ENCODE data around the gene OPRD1. TPM values are rescaled to one million over a fixed set of nuclear protein-coding genes. Genes with fewer than 3 reads are reported as not detected.

OPRD1 gene
- total RNA-seq, 1 experiment from 2014 or later: 0.97 TPM

DNA sequence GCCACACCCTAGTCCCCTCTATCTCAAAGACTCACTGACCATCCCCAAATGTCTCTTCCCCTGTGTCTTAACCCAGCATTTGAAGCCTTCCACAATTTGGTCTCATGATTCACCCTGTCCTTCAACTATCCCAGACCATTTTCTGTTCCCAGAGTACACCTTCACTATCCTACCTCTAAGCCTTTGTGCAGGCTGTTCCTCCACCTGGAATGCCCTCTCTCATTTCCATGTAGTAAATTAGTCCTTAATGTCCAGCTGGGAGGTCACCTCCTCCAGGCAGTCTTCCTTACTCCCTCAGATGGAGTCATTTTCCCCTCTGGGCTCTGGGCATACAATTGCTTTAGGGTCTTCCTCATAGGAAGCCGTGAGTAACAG lies 71.3 kb downstream of the OPRD1 start:
- no peaks in the 10 kb centered on the region for H3K27me3 ChIP-seq (replicated peaks; ENCODE audit: insufficient read depth, low read depth, low read length, poor library complexity)

DNA sequence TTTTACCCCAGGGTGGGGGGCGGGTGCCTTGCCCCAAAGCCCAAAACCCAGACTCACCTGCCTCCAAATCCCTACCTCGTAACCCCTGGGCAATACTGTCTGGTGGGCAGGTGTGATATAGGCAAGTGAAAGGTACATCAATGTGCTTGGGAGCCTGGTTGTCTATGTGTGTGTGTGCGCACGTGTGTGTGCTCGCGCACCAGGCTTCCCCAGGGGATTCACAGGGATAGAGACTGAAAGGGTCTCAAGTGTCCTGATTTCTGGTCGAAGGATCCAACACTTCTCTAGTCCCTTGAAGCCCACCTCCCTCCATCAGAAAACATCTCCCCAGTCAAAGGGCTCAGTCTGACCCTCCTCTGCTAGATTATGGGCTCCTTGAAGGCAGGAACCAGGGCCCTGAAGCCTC lies 73.5 kb downstream of the OPRD1 start:
- ChIA-PET POLR2A (ENCODE audit: low non-redundant PET) (interaction anchor here (0.6 to 0.7 kb wide), 2 partner anchors 243 to 309 kb away, joined by 4 to 7 read pairs; partner anchors contain the start of gene TAF12), CTCF (interaction anchor here (0.6 to 1.5 kb wide), 3 partner anchors 8 to 193 kb away, joined by 3 to 10 read pairs (median 8); no protein-coding TSS in a partner anchor)
- intact Hi-C loops (cut with micrococcal nuclease; ENCODE audit: unreplicated experiment): loop anchor here (5.0 kb wide), 1 partner anchor 102 kb away; no protein-coding TSS in a partner anchor
- Histone ChIP-seq H3K27ac (ENCODE audit: low read depth, low read length, poor library complexity, severe bottlenecking) (peak overlapping the region; percentile 95), H3K27me3 (replicated peaks; ENCODE audit: insufficient read depth, low read depth, low read length, poor library complexity) (no peaks in the 10 kb centered on the region), H3K4me1 (ENCODE audit: insufficient read depth, low read length, poor library complexity, severe bottlenecking) (peaks cover 61% of the 10 kb centered on the region), H3K36me3 (ENCODE audit: insufficient read depth, low read length, poor library complexity, severe bottlenecking) (no peaks in the 10 kb centered on the region), H3K4me3 (ENCODE audit: low read depth, low read length, poor library complexity, severe bottlenecking) (no peak overlapping the region), H3K9me3 (ENCODE audit: low read depth, low read length, poor library complexity, severe bottlenecking) (no peaks in the 10 kb centered on the region)
- TF ChIP-seq, protein P1, sequence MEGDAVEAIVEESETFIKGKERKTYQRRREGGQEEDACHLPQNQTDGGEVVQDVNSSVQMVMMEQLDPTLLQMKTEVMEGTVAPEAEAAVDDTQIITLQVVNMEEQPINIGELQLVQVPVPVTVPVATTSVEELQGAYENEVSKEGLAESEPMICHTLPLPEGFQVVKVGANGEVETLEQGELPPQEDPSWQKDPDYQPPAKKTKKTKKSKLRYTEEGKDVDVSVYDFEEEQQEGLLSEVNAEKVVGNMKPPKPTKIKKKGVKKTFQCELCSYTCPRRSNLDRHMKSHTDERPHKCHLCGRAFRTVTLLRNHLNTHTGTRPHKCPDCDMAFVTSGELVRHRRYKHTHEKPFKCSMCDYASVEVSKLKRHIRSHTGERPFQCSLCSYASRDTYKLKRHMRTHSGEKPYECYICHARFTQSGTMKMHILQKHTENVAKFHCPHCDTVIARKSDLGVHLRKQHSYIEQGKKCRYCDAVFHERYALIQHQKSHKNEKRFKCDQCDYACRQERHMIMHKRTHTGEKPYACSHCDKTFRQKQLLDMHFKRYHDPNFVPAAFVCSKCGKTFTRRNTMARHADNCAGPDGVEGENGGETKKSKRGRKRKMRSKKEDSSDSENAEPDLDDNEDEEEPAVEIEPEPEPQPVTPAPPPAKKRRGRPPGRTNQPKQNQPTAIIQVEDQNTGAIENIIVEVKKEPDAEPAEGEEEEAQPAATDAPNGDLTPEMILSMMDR (conservative IDR thresholded peaks at IDR 0.05; ENCODE audit: low read depth, low read length): no peak
- peak; percentile 37 for DNase-seq (ENCODE audit: low spot score)
- no TSS peak for BruUV-seq (replicated peaks)

More for the DNA sequence above, 71.3 kb downstream of the OPRD1 start:
- ChIA-PET CTCF (no interaction called here), POLR2A (ENCODE audit: low non-redundant PET) (no interaction called here)
- Histone ChIP-seq H3K4me3 (ENCODE audit: low read depth, low read length, poor library complexity, severe bottlenecking) (no peak overlapping the region), H3K9me3 (ENCODE audit: low read depth, low read length, poor library complexity, severe bottlenecking) (no peaks in the 10 kb centered on the region), H3K4me1 (ENCODE audit: insufficient read depth, low read length, poor library complexity, severe bottlenecking) (peaks cover 46% of the 10 kb centered on the region), H3K27ac (ENCODE audit: low read depth, low read length, poor library complexity, severe bottlenecking) (peak overlapping the region; percentile 95), H3K36me3 (ENCODE audit: insufficient read depth, low read length, poor library complexity, severe bottlenecking) (no peaks in the 10 kb centered on the region)
- no TSS peak for BruUV-seq (replicated peaks)
- no peak for TF ChIP-seq EZH2 (IDR thresholded peaks at IDR 0.05; ENCODE audit: borderline replicate concordance, low read depth, low read length, poor library complexity, severe bottlenecking)
- TF ChIP-seq, protein P1 (conservative IDR thresholded peaks at IDR 0.05; ENCODE audit: low read depth, low read length): no peak
- no peak for DNase-seq (ENCODE audit: low spot score)
- intact Hi-C loops (cut with micrococcal nuclease; ENCODE audit: unreplicated experiment): loop anchor here (2.0 to 5.0 kb wide), 2 partner anchors 150 to 239 kb away; partner anchors contain the start of gene TMEM200B

DNA sequence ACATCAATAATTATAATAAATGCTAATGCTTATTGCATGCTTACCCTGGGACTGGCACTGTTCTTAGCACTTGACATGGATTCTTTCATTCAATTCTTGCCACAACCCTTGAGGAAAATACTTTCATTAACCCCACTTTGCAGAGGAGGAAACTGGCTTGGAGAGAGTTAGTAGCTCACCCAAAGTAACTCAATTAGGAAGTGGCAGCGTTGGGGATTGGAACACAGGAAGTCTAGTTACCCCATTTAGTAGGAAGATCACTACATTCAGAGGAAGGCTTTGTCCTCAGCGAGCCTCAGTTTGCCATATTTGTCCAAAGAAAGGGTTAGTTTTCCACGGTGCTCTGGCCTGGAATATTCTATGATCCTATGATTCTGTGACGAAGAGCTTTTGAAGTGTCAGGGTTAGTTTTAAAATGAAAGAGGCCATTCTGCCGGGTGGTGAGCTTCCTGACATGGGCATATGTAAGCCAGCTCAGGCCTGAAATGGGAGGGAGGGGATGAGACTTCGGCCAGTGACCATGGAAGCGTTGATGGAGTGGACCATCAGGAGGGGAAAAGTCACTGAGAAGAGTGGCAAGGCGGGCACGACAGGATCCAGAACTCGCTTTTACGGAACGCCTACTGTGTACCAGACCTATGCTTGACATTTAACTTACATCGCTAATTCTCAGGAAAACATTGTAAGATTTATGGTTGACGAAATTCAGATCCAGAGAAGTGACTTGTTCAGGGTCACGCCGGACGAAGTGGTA lies 74.2 kb downstream of the OPRD1 start:
- DNase-seq (ENCODE audit: low spot score): peak; percentile 53
- CTCF ChIA-PET: no interaction called here

More for the DNA sequence above, 74.2 kb downstream of the OPRD1 start:
- Histone ChIP-seq H3K27ac (ENCODE audit: low read depth, low read length, poor library complexity, severe bottlenecking) (peak overlapping the region; percentile 95), H3K27me3 (replicated peaks; ENCODE audit: insufficient read depth, low read depth, low read length, poor library complexity) (no peaks in the 10 kb centered on the region), H3K36me3 (ENCODE audit: insufficient read depth, low read length, poor library complexity, severe bottlenecking) (no peaks in the 10 kb centered on the region), H3K4me1 (ENCODE audit: insufficient read depth, low read length, poor library complexity, severe bottlenecking) (peaks cover 68% of the 10 kb centered on the region), H3K4me3 (ENCODE audit: low read depth, low read length, poor library complexity, severe bottlenecking) (peak overlapping the region; percentile 98), H3K9me3 (ENCODE audit: low read depth, low read length, poor library complexity, severe bottlenecking) (no peaks in the 10 kb centered on the region)
- POLR2A ChIA-PET (ENCODE audit: low non-redundant PET): no interaction called here
- BruUV-seq (replicated peaks): no TSS peak
- intact Hi-C loops (cut with micrococcal nuclease; ENCODE audit: unreplicated experiment): loop anchor here (5.0 kb wide), 1 partner anchor 101 kb away; no protein-coding TSS in a partner anchor
- TF ChIP-seq, protein P1 (conservative IDR thresholded peaks at IDR 0.05; ENCODE audit: low read depth, low read length): no peak
- no peak for TF ChIP-seq EZH2 (IDR thresholded peaks at IDR 0.05; ENCODE audit: borderline replicate concordance, low read depth, low read length, poor library complexity, severe bottlenecking)

Measured in A673 (cell line).